GM12864 (cell line): Measurements from ENCODE around the gene EI24.

Experiments used
- DNase-seq: peaks from one replicate; pipeline ENCODE4 v3.0.0-alpha.2; 2011; ENCODE audit warnings: low read depth
- H3K4me3 ChIP-seq: 2 replicates; pipeline ENCODE4 v1.5.1; 2011; ENCODE audit warnings: mild to moderate bottlenecking, low read depth, low read length, control low read depth
- TF ChIP-seq, protein P1 (sequence below): IDR thresholded peaks from 2 replicates; pipeline ENCODE4 v1.5.1; 2011; ENCODE audit warnings: low read depth, mild to moderate bottlenecking, moderate library complexity, low read length, control low read depth, inconsistent platforms; ENCODE audit errors: missing control alignments

EI24 gene

DNA sequence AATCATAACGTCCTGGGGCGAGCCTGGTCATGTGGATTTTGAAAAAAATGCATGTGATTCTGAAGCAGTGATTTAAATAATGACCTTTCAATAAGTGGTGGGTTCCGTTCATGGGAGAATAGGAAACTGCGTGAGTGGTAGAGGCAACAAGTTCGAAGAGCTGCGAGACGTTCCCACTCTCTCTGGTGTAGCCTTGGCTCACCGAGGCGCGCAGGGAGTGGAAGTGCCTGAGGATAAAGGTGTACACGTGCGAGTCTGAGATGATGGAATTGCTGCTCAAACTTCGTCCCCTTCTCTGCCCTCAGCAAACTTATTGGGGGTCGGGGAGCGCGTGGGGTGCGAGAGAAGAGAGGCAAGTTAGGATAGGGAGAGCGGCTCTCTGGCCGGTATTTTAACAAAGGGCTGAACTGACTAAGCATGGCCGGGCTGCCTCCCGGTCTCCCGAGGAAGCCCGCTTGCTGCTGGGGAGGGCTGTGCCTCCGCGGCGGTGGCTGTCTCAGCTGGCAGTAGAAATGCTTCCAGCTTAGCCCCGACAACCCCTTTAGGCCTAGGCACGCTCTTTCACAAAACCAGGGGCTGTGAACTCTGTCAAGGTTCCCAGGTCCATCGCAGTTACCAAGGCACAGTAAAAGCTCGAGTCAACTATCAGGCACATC is 22.5 kb downstream of the EI24 start:
- H3K4me3 ChIP-seq, result peak overlapping the region; percentile 73
- TF ChIP-seq, protein P1, sequence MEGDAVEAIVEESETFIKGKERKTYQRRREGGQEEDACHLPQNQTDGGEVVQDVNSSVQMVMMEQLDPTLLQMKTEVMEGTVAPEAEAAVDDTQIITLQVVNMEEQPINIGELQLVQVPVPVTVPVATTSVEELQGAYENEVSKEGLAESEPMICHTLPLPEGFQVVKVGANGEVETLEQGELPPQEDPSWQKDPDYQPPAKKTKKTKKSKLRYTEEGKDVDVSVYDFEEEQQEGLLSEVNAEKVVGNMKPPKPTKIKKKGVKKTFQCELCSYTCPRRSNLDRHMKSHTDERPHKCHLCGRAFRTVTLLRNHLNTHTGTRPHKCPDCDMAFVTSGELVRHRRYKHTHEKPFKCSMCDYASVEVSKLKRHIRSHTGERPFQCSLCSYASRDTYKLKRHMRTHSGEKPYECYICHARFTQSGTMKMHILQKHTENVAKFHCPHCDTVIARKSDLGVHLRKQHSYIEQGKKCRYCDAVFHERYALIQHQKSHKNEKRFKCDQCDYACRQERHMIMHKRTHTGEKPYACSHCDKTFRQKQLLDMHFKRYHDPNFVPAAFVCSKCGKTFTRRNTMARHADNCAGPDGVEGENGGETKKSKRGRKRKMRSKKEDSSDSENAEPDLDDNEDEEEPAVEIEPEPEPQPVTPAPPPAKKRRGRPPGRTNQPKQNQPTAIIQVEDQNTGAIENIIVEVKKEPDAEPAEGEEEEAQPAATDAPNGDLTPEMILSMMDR, result no peak
- no peak for DNase-seq

DNA sequence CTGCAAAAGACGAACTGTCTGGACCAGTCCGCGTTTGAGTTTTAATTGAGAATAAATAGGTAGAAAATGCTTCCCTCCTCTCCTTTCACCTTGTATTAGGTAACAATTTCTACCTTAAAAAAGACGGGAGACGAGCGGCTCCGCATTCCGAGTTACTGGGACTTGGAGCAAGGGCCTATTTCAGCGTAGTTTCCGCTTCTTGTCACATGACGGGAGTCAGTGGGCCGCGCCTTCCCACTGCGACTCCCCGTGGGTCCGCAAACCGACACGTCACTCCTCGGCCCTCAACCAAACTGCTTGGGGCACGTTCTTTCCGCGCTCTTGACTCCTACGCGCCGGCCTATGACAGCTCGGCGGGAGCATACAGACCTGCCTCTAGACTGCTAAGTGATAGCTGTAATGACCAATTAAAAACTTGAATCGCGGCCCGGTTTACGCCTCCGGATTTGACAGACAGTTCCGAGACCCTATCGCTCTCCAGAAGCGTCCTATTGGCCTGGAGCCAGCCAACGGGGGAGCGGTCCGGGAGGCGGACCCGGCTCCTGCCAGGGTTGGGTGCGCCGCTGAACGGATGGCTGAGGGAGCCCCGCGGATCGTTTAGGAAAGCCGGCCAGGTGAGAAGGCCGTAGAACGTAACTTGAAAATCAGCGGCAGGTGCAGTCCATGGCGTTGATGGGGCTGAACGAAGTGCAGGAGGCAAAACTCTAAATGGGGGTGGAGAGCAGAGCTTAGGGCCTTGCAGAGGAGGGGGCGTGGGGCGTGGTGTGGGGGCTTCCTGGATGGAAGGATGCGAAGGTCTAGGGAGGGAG is 23.2 kb downstream of the EI24 start, which contains the start of gene STT3A:
TSS of gene STT3A (plus strand) at position 548 of the 809 bp plus-strand sequence. CDS start 3,064 bp downstream, outside the sequence.
- peak within 1 kb of the TSS; percentile 78 for H3K4me3 ChIP-seq
- DNase-seq, result peak; percentile 99
- TF ChIP-seq, protein P1, result no peak

DNA sequence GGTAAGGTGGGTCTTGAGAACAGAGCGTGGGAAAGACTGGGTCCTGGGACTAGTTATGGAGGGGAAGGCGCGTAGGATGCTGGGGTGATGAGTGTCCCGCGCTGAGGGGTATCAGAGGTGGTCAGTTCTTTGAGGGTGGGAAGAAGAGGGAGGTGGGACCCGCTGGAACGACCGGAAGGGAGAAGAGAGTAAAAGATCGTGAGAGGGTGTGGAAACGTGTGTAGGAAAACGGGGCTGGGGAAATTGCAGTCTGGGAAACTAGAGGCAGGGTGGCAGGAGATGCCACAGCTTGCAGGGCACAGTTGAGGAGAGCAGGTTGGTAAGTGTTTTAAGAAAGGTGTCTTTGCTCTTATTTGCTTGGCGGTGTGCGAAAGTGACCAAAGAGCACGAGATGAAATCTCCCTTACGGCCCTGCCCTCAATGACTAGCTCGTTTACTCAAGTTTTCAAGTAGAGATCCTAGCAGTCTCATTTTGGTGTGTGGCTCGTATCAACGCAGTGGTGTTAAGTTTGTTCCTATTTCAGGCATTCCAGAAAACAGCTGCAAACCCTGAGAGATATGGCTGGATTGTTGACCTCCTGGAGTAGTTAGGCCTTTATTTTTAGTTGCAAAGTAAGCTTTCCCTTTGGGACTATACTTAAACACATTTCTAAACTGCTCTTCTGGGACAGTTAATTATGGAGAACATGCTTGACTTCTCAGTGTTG is 24.0 kb downstream of the EI24 start:
- TF ChIP-seq, protein P1, result no peak
- DNase-seq, result no peak
- peak overlapping the region; percentile 78 for H3K4me3 ChIP-seq

DNA sequence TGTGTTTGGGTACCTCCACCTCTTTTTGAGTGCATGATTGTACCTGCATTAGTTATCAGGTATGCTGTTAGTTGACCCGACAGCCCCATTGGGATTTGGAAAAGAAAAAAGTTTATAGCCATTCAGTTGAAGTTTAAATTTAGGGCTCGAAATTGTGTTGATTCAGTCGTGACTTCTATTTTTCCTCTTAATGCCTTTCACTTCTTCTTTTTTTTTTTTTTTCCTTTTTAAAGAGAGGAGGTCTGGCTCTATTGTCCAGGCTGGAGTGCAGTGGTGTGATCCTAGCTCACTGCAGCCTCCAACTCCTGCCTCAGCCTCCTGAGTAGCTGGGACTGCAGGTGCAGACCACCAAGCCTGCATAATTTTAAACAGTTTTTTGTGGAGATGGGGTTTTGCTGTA is 25.7 kb downstream of the EI24 start:
- no peak for DNase-seq
- no peak overlapping the region; the same call in 1 of the 2 replicates for H3K4me3 ChIP-seq
- TF ChIP-seq, protein P1, result no peak

DNA sequence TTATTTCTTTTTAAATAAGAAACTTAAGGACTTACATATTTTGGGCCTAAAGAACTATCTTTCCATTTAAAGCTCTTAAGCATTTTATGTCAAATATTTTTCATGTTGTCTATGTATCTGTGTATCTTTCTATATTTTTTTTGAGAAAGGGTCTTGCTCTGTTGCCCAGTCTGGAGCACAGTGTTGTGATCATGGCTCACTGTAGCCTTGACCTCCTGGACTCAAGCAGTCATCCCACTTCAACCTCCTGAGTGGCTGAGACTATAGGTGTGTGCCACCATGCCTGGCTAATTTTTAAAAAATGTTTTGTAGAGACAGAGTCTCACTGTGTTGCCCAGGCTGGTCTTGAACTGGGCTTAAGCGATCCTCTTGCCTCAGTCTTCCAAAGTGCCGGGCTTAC is 31.4 kb downstream of the EI24 start:
- TF ChIP-seq, protein P1, result no peak
- no peak for DNase-seq
- H3K4me3 ChIP-seq, result no peak overlapping the region

DNA sequence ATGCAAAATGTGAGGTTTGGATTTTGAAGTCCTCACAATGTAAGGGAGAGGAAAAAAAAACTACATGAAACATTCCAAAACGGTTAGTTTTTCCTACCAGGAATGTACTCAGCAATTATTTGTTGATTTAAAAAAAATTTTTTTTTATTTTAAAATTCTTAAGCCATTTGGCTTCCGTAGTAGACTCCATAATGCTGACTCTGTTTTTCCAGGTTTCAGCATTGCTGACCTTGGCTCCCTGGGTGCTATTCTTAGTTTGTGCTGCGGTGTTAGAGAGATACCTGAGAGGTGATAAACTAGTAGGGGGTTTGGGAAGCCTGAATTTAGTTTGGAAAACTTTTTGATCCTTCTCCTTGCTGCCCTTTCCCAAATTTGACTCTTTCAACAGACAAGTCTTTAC is 33.9 kb downstream of the EI24 start:
- no peak overlapping the region for H3K4me3 ChIP-seq
- TF ChIP-seq, protein P1, result no peak
- DNase-seq, result no peak
